GM12865 (cell line): ENCODE data around the gene SYTL5.

ENCODE experiments used
- DNase-seq: peaks from one replicate; pipeline ENCODE4 v3.0.0; 2010; ENCODE audit warnings: low read depth
- H3K4me3 ChIP-seq: 2 replicates; pipeline ENCODE4 v1.5.1; 2011; ENCODE audit warnings: mild to moderate bottlenecking, low read depth, low read length, control low read depth
- TF ChIP-seq, protein P1 (sequence below): IDR thresholded peaks from 2 replicates; pipeline ENCODE4 v1.5.1; 2011; ENCODE audit warnings: low read length, control low read depth, low read depth, inconsistent platforms; ENCODE audit not compliant: insufficient read depth; ENCODE audit errors: missing control alignments

Gene SYTL5

DNA sequence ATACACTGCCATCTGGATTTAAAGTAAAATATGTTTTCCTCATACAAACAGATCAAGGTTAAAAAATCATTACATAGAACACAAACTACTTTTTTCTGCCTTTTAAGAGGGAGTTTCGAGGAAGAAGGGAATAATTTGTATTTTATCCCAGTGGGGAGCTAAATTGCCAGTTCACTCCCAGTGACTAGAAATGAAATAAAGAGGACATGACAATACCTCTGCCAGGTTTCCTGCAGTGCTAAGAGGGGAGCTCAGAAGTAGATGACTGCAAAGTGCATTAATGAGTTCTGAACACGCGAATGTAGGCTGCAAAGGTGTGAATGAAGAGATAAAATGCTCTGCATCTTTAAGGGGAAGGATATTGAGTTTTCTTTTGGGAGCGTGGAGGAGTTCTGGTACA, 144.6 kb downstream of the SYTL5 start:
- H3K4me3 ChIP-seq = no peak overlapping the region
- TF ChIP-seq, protein P1, sequence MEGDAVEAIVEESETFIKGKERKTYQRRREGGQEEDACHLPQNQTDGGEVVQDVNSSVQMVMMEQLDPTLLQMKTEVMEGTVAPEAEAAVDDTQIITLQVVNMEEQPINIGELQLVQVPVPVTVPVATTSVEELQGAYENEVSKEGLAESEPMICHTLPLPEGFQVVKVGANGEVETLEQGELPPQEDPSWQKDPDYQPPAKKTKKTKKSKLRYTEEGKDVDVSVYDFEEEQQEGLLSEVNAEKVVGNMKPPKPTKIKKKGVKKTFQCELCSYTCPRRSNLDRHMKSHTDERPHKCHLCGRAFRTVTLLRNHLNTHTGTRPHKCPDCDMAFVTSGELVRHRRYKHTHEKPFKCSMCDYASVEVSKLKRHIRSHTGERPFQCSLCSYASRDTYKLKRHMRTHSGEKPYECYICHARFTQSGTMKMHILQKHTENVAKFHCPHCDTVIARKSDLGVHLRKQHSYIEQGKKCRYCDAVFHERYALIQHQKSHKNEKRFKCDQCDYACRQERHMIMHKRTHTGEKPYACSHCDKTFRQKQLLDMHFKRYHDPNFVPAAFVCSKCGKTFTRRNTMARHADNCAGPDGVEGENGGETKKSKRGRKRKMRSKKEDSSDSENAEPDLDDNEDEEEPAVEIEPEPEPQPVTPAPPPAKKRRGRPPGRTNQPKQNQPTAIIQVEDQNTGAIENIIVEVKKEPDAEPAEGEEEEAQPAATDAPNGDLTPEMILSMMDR = no peak
- DNase-seq = no peak

DNA sequence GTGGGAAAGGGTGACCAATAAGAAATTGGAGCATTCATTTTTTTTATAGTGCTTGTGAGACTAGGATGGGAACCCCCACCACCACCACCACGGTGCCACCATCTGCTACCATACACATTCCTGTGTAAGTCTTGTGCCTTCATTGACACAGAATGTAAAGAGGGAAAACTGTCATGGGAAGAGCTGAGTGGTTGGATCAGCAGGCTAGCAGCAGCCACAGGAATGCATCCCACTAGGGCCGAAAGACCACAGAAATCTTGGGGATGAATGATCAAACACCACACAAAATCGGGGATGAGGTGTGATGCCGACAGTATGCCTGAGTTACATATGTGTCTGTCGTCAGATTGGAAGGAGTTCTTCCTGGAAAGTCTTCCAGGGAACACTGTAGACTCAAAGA, 145.1 kb downstream of the SYTL5 start:
- no peak for DNase-seq
- TF ChIP-seq, protein P1 = no peak
- no peak overlapping the region for H3K4me3 ChIP-seq

DNA sequence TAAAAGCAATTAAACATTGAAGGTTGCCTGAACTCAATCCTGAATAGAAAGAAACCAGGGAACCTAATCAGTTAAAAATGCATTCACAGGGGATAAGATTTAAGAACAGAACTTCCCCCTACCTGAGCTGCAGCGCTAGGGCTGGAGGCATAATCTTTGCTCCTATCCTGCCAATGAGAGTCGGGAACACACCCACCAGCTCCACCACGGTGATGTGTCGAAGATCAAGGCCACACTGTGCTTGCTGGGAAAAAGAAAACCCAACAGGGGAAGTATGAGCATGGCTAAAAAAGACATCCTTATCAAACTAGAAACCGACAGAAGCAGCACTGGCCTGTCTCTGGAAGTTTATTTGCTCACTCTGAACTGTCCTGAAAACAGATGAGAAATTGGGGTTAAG, 148.0 kb downstream of the SYTL5 start:
- H3K4me3 ChIP-seq = no peak overlapping the region
- DNase-seq = no peak
- TF ChIP-seq, protein P1 = no peak

DNA sequence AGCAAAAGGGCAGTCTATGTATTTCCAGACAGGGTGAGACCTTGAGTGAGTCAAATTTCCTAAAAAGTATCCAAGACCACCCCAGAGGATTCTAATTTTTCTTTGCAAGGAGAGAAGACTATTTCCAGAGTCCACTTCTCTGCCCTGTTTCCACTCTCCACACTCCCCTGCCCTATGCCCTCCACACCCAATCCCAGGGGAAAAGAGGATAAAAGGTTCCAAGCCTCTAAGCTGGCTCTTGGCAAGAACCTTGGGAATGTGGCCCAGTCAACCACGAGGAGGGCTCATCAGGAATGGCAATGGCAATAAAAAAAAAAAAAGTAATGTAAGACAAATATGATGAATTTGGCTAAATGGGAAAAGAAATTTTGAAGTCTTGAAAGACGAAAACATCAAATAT, 148.5 kb downstream of the SYTL5 start:
- no peak overlapping the region for H3K4me3 ChIP-seq
- TF ChIP-seq, protein P1 = no peak
- DNase-seq = no peak

DNA sequence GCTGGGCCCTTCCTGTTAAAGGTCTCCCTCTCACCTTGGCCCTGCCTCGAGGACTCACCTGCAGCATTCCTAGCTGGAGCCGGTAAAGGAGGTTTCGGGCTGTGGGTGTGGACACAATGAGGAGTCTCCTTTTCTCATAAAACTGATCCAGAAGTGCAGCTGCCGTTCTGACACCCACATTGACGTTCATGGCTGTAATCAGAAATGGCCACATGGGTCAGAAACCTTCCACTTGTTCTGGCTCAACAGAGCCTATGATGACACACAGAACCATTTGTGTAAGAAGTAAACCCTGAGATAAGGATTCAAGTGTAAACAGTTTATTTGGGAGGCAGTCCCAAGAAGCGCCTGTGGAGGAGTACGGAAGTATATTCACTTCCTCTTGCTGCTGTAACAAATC, 150.5 kb downstream of the SYTL5 start:
- TF ChIP-seq, protein P1 = no peak

DNA sequence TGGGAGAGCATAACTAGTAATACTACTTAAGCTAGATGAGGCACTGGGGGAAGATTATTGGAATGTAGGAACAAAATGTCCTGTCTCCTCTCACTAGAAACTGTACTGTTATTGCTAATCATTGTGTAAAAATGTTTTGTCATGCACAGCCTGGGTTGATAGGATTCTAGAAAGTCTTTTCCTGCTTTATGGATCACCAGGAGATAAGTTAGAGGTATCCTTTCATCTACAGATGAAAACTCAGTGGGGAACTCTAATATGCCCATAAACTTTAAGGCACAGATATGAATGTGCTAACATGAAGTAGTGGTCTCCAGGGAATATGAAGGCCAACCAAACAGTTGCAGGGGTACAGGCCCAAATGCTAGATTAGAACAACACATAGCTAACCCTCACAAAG, 156.8 kb downstream of the SYTL5 start:
- H3K4me3 ChIP-seq = no peak overlapping the region
- DNase-seq = no peak
- TF ChIP-seq, protein P1 = no peak

More for the DNA sequence above, 150.5 kb downstream of the SYTL5 start:
- H3K4me3 ChIP-seq = no peak overlapping the region
- DNase-seq = no peak

DNA sequence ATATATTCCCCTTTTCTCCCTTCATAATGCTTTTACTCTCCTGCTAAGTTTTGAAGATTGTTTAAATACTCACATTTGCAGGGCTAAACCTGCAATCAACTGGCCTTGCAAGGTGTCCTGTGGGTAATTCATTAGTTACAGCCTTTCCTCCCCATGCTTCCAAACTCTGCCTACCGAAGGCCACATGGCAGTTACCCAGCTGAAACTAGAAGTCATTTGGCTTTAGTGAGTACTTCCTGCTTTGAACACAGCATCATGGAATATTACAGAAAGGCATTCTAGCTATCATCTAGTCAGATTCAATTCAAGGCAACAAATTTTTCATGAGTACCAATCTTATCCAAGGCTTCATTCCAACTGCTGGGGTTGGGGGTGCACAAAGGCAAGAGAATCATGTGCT, 158.7 kb downstream of the SYTL5 start:
- TF ChIP-seq, protein P1 = no peak
- H3K4me3 ChIP-seq = no peak overlapping the region
- no peak for DNase-seq
